Measurements from ENCODE around the gene SCMH1.

DNA sequence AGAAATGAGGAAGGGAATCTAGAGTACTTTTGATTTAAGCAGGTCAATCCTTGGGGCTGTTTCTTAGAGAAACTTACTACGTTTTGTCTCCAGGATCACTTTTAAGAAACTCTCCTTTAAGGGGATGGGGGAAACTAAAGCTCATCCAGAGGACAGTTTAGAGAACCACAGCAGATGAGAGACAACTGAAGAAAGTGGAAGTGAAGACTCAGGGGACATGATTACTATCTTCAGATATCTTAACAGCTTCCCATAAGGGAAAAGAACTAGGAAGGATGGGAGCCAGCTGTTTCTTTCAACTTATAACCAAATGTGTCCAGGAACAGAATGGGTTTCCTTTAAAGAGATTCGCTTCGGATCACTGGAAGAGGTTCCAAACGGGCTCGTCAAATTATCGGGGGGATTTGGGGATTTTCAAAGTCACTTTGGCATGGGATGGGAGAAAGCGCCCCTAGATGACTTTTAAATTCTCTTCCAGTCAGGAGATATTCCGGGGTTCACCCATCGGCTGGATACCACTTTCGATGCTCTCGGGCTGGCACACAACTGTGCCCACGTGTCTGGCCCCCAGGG lies 1.2 kb downstream of the SCMH1 start:
- TF ChIP-seq, protein P1, sequence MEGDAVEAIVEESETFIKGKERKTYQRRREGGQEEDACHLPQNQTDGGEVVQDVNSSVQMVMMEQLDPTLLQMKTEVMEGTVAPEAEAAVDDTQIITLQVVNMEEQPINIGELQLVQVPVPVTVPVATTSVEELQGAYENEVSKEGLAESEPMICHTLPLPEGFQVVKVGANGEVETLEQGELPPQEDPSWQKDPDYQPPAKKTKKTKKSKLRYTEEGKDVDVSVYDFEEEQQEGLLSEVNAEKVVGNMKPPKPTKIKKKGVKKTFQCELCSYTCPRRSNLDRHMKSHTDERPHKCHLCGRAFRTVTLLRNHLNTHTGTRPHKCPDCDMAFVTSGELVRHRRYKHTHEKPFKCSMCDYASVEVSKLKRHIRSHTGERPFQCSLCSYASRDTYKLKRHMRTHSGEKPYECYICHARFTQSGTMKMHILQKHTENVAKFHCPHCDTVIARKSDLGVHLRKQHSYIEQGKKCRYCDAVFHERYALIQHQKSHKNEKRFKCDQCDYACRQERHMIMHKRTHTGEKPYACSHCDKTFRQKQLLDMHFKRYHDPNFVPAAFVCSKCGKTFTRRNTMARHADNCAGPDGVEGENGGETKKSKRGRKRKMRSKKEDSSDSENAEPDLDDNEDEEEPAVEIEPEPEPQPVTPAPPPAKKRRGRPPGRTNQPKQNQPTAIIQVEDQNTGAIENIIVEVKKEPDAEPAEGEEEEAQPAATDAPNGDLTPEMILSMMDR (IDR thresholded peaks at IDR 0.05 in 2 of 3, conservative IDR thresholded peaks at IDR 0.05 in 1 of 3; ENCODE audit: borderline replicate concordance in 1 of 3, insufficient read depth in 1 of 3, low read depth in 2 of 3, low read length in 2 of 3), result no peak
- no peak for TF ChIP-seq JUND (IDR thresholded peaks at IDR 0.05)
